Mesendoderm (in vitro differentiated cells): ENCODE measurements around the gene KXD1.
A peak's percentile ranks its signal among the peaks of the same experiment; 100 is the strongest.
"Not testable (repeated sequence)": the region's sequence is repeated elsewhere in the genome, so short reads cannot be mapped to it uniquely, and the experiment has no call there.

ENCODE experiments used
- DNase-seq: peaks from one replicate; pipeline ENCODE4 v3.0.0; 2013
- H2AK5ac ChIP-seq: 2 replicates; pipeline ENCODE4 v1.6.1; 2013; ENCODE audit warnings: low read length, inconsistent platforms
- H2BK120ac ChIP-seq: 2 replicates; pipeline ENCODE4 v1.6.1; 2013; ENCODE audit warnings: low read depth, mild to moderate bottlenecking, low read length, moderate library complexity, mixed read lengths
- H2BK15ac ChIP-seq: replicated peaks from 2 replicates; pipeline ENCODE4 v1.6.1; 2013; ENCODE audit warnings: low read depth, mild to moderate bottlenecking, moderate library complexity
- H2BK5ac ChIP-seq: 2 replicates; pipeline ENCODE4 v1.6.1; 2013; ENCODE audit warnings: low read length, inconsistent platforms
- H3K18ac ChIP-seq: 2 replicates; pipeline ENCODE4 v1.6.1; 2013; ENCODE audit warnings: mild to moderate bottlenecking, low read length, mixed read lengths
- H3K23ac ChIP-seq: one replicate; pipeline ENCODE4 v1.6.1; 2013; ENCODE audit warnings: low read length
- H3K27ac ChIP-seq: 2 replicates; pipeline ENCODE4 v1.5.1; 2013; ENCODE audit warnings: low read depth, mild to moderate bottlenecking, inconsistent platforms, low read length, moderate library complexity
- H3K27me3 ChIP-seq: 2 replicates; pipeline ENCODE4 v1.6.1; 2013; ENCODE audit warnings: low read length, control low read depth, mild to moderate bottlenecking, inconsistent platforms; ENCODE audit not compliant: insufficient read depth, poor library complexity
- H3K36me3 ChIP-seq: 2 replicates; pipeline ENCODE4 v1.6.1; 2013; ENCODE audit warnings: low read length, inconsistent platforms; ENCODE audit not compliant: control insufficient read depth, insufficient read depth
- H3K4ac ChIP-seq: one replicate; pipeline ENCODE4 v1.6.1; 2013; ENCODE audit warnings: low read depth, mild to moderate bottlenecking, low read length, moderate library complexity
- H3K4me1 ChIP-seq: 2 replicates; pipeline ENCODE4 v1.6.1; 2013; ENCODE audit warnings: low read depth, low read length, inconsistent platforms; ENCODE audit not compliant: control insufficient read depth
- H3K4me2 ChIP-seq: 2 replicates; pipeline ENCODE4 v1.6.1; 2013; ENCODE audit warnings: low read length
- H3K4me3 ChIP-seq: 2 replicates; pipeline ENCODE4 v1.5.1; 2013; ENCODE audit warnings: mild to moderate bottlenecking, low read length
- H3K56ac ChIP-seq: one replicate; pipeline ENCODE4 v1.6.1; 2013; ENCODE audit warnings: low read length
- H3K79me1 ChIP-seq: 2 replicates; pipeline ENCODE4 v1.6.1; 2013; ENCODE audit warnings: low read length, inconsistent platforms
- H3K79me2 ChIP-seq: 2 replicates; pipeline ENCODE4 v1.6.1; 2013; ENCODE audit warnings: mild to moderate bottlenecking, low read length; ENCODE audit not compliant: control insufficient read depth, insufficient read depth
- H3K9ac ChIP-seq: 2 replicates; pipeline ENCODE4 v1.6.1; 2013; ENCODE audit warnings: low read length, inconsistent platforms
- H4K5ac ChIP-seq: one replicate; pipeline ENCODE4 v1.6.1; 2013; ENCODE audit warnings: low read length
- H4K8ac ChIP-seq: one replicate; pipeline ENCODE4 v1.6.1; 2013; ENCODE audit warnings: low read depth, mild to moderate bottlenecking, control low read depth, low read length, moderate library complexity
- WGBS: extraction: QIAGEN DNeasy Blood & Tissue Kit; methylation state at CpG from one replicate; pipeline ENCODE4 v1.1.7; 2013; ENCODE audit warnings: low lambda C conversion rate, missing lambda C conversion rate; ENCODE audit not compliant: insufficient coverage; ENCODE audit errors: extremely low coverage; 5-methylcytosine and 5-hydroxymethylcytosine counted together

KXD1 gene

DNA sequence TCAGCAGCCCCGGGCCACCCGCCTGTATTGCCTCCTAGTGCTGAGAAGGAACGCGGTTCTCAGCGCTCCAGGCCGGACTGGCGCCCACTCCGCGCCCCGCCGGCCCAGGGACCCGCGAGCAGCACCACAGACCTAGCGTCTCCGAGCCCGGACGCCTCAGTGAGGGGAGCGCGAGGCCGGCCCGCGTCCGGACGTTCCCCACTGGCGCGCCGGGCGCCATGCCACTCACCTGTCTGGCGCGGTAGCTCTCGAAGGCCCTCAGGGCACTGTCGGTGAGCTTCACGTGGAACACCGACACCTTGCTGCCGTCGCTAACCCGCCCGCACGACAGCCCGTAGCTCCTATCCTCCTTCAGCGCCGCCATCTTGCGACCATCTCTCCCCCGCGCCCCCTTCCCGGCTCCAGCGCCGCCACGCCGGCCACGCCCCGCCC is 36.0 kb upstream of the KXD1 start, which contains the start of gene ELL:
TSS of gene ELL (minus strand) at position 379 of the 432 bp plus-strand sequence. CDS start at position 364, 15 bp downstream.
- peak within 1 kb of the TSS; percentile 98 for H3K9ac ChIP-seq
- peaks cover 22% of the 10 kb centered on the region for H3K79me2 ChIP-seq
- H2AK5ac ChIP-seq: no peak within 1 kb of the TSS
- no peak within 1 kb of the TSS for H4K5ac ChIP-seq
- H3K4me3 ChIP-seq: peak within 1 kb of the TSS; percentile 98
- no peak within 1 kb of the TSS for H4K8ac ChIP-seq
- H2BK5ac ChIP-seq: peak within 1 kb of the TSS; percentile 80
- no peak within 1 kb of the TSS for H3K4ac ChIP-seq
- H3K23ac ChIP-seq: peak within 1 kb of the TSS; percentile 85
- WGBS: no CpG with 5 or more reads among the region's 52 CpGs
- no peak within 1 kb of the TSS for H2BK120ac ChIP-seq
- peak within 1 kb of the TSS; percentile 52 for H3K27ac ChIP-seq
- no peaks in the 10 kb centered on the region for H3K36me3 ChIP-seq
- no peaks in the 10 kb centered on the region for H3K27me3 ChIP-seq
- peak within 1 kb of the TSS; percentile 8 for H3K18ac ChIP-seq
- peaks cover 13% of the 10 kb centered on the region for H3K79me1 ChIP-seq
- peaks cover 3% of the 10 kb centered on the region for H3K4me1 ChIP-seq
- peak within 1 kb of the TSS; percentile 44 for H3K4me2 ChIP-seq
- H2BK15ac ChIP-seq: no peak within 1 kb of the TSS
- no peak for DNase-seq
- peak within 1 kb of the TSS; percentile 100 for H3K56ac ChIP-seq

DNA sequence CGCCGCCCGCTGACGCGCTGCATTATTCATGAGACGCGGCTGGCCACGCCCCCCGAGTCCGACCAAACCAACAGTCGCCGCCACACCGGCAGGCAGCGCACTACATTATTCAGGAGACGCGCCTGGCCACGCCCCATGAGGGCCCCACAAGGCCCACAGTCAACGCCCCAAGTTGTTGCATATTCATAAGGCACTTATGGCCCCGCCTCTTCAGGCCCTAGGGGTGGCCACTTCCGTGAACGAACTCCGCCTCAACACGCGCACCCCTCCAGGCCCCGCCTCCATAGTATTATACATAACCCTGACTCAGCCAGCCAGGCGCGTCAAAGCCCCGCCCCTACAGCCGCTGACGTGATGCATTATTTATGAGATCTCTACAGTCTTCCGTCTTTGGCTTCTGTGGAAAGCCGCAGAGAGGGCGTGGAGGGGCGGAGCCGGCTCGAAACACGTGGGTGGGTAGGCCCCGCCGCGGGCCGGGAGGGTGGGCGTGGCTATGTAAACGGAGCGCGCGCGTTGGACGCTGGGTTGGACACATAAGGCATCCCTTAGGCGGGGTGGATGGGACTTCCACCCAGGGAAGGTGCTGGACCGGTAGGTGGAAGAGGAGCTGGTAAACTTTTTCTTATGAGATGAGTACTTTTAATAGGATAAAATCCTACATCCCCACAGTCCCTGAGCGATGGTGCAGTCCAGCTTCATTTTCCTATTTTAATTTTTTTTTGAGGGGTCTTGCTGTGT is 35.4 kb upstream of the KXD1 start:
- no peak overlapping the region for H2BK5ac ChIP-seq
- no peaks in the 10 kb centered on the region for H3K36me3 ChIP-seq
- peaks cover 18% of the 10 kb centered on the region for H3K79me2 ChIP-seq
- H2AK5ac ChIP-seq: no peak overlapping the region
- H3K4me2 ChIP-seq: no peak overlapping the region
- H3K18ac ChIP-seq: no peak overlapping the region
- H3K23ac ChIP-seq: no peak overlapping the region
- H3K4ac ChIP-seq: no peak overlapping the region
- H3K27me3 ChIP-seq: no peaks in the 10 kb centered on the region
- WGBS: no CpG with 5 or more reads among the region's 51 CpGs
- H3K27ac ChIP-seq: no peak overlapping the region
- H3K56ac ChIP-seq: no peak overlapping the region
- peaks cover 10% of the 10 kb centered on the region for H3K79me1 ChIP-seq
- no peak overlapping the region for H4K8ac ChIP-seq
- H2BK120ac ChIP-seq: no peak overlapping the region
- DNase-seq: peak; percentile 100
- no peak overlapping the region for H2BK15ac ChIP-seq
- H3K4me1 ChIP-seq: peaks cover 3% of the 10 kb centered on the region
- H4K5ac ChIP-seq: no peak overlapping the region
- H3K4me3 ChIP-seq: no peak overlapping the region
- H3K9ac ChIP-seq: no peak overlapping the region

DNA sequence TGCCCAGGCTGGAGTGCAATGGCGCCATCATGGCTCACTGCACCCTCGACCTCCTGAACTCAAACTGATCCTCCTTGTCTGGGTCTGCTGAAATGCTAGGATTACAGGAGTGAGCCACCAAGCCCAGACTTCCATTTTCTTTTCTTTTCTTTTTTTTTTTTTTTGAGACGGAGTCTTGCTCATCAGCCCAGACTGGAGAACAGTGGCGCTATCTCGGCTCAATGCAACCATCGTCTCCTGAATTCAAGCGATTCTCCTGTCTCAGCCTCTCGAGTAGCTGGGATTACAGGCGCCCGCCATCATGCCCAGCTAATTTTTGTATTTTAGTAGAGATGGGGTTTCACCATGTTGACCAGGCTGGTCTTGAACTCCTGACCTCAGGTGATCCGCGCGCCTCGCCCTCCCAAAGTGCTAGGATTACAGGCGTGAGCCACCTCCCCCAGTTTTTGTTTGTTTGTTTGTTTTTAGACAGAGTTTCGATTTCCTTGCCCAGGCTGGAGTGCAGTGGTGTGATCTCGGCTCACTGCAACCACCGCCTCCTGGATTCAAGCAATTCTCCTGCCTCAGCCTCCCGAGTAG is 34.7 kb upstream of the KXD1 start:
- H2BK15ac ChIP-seq, H3K9ac ChIP-seq, H2BK5ac ChIP-seq, H3K23ac ChIP-seq, H3K4ac ChIP-seq, H3K4me1 ChIP-seq, H3K36me3 ChIP-seq, H3K79me1 ChIP-seq, H3K18ac ChIP-seq, H3K56ac ChIP-seq, H2BK120ac ChIP-seq, H2AK5ac ChIP-seq, H3K4me2 ChIP-seq, H3K27me3 ChIP-seq, H3K4me3 ChIP-seq, DNase-seq, H4K5ac ChIP-seq, H3K27ac ChIP-seq, H4K8ac ChIP-seq: not testable (repeated sequence)
- peaks cover 18% of the 10 kb centered on the region for H3K79me2 ChIP-seq
- WGBS: no CpG with 5 or more reads among the region's 19 CpGs

DNA sequence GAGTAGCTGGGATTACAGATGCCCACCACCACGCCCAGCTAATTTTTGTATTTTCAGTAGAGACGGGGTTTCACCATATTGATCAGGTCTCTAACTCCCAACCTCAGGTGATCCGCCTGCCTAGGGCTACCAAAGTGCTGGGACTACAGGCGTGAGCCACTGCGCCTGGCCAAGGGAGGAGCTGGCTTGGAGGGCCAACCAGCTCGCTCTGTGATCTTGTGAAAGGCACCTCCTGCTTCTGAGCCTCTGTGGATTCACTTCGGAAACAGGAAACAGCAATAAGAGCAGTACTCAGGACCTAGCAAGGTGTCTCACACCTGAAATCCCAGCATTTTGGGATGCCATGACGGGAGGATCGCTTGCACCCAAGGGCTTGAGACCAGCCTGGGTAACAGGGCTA is 33.8 kb upstream of the KXD1 start:
- H3K27me3 ChIP-seq: no peaks in the 10 kb centered on the region
- H2BK5ac ChIP-seq: no peak overlapping the region
- no CpG with 5 or more reads among the region's 9 CpGs for WGBS
- no peak overlapping the region for H2BK15ac ChIP-seq
- no peak overlapping the region for H4K5ac ChIP-seq
- H2BK120ac ChIP-seq: no peak overlapping the region
- peaks cover 8% of the 10 kb centered on the region for H3K79me1 ChIP-seq
- no peak overlapping the region for H3K18ac ChIP-seq
- peak; percentile 90 for DNase-seq
- H3K27ac ChIP-seq: no peak overlapping the region
- H3K9ac ChIP-seq: no peak overlapping the region
- peaks cover 3% of the 10 kb centered on the region for H3K4me1 ChIP-seq
- H3K4me2 ChIP-seq: no peak overlapping the region
- H3K23ac ChIP-seq: no peak overlapping the region
- H3K36me3 ChIP-seq: no peaks in the 10 kb centered on the region
- no peak overlapping the region for H3K4ac ChIP-seq
- H4K8ac ChIP-seq: no peak overlapping the region
- no peak overlapping the region for H2AK5ac ChIP-seq
- no peak overlapping the region for H3K4me3 ChIP-seq
- H3K79me2 ChIP-seq: peaks cover 12% of the 10 kb centered on the region
- peak overlapping the region; percentile 34 for H3K56ac ChIP-seq

DNA sequence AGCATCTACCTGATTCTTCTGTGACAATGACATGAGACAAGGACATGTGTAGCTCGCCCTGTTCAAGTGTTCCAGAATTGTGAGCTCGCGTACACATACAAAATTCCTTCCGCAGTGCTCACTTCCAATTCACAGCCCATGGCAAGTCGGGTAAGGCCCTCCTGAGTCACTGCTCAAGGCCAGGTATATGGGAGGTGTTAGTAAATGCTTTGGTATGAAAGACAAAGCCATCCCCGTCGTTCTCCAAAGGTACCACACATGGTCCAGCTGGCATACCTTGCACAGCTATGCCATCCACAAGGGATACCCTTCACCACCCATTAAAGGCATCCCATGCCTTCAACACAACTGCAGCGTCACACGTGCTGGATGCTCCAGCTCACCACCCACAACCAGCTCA is 31.4 kb upstream of the KXD1 start:
- Histone ChIP-seq H4K8ac (no peak overlapping the region), H2AK5ac (no peak overlapping the region), H3K79me1 (no peaks in the 10 kb centered on the region), H3K23ac (no peak overlapping the region), H2BK15ac (no peak overlapping the region), H3K18ac (no peak overlapping the region), H2BK120ac (no peak overlapping the region), H4K5ac (no peak overlapping the region), H3K4me3 (no peak overlapping the region), H3K79me2 (peaks cover under 1% of the 10 kb centered on the region), H3K4ac (no peak overlapping the region), H3K4me1 (no peaks in the 10 kb centered on the region), H3K4me2 (no peak overlapping the region), H3K56ac (no peak overlapping the region), H3K27ac (no peak overlapping the region), H3K27me3 (no peaks in the 10 kb centered on the region), H2BK5ac (no peak overlapping the region), H3K36me3 (peaks cover 1% of the 10 kb centered on the region), H3K9ac (no peak overlapping the region)
- WGBS: no CpG with 5 or more reads among the region's 9 CpGs
- no peak for DNase-seq
